Dedifferentiated amniotic fluid mesenchymal stem cell (primary cell): ENCODE measurements around the gene SLC15A1.

Experiments
- DNase-seq: peaks from one replicate; pipeline ENCODE4 v3.0.0-alpha.2; 2016; ENCODE audit errors: extremely low spot score

SLC15A1 gene

GRCh38 chr13:98752467-98753290, at the start of gene SLC15A1:
TSS of gene SLC15A1 (minus strand) at chr13:98752672. CDS start at chr13:98752598, 74 bp downstream.
- no peak for DNase-seq

GRCh38 chr13:98801626-98802418, 49.4 kb upstream of the SLC15A1 start:
- no peak for DNase-seq

- no peak for DNase-seq
These were observed 47.6 kb upstream of the SLC15A1 start for GRCh38 chr13:98800078-98800477.

GRCh38 chr13:98798849-98799645, 46.6 kb upstream of the SLC15A1 start:
- DNase-seq: peak; percentile 78

GRCh38 chr13:98797456-98797855, 45.0 kb upstream of the SLC15A1 start:
- DNase-seq: no peak

GRCh38 chr13:98796798-98797197, 44.3 kb upstream of the SLC15A1 start:
- DNase-seq: no peak

- DNase-seq: no peak
These were observed 43.7 kb upstream of the SLC15A1 start for GRCh38 chr13:98796191-98796590.

GRCh38 chr13:98795220-98795619, 42.7 kb upstream of the SLC15A1 start:
- DNase-seq: no peak

- DNase-seq: no peak
These were observed 42.0 kb upstream of the SLC15A1 start for GRCh38 chr13:98794498-98794897.

- DNase-seq: no peak
These were observed 40.5 kb upstream of the SLC15A1 start for GRCh38 chr13:98792785-98793495.

- DNase-seq: no peak
These were observed 39.8 kb upstream of the SLC15A1 start for GRCh38 chr13:98792321-98792720.

- DNase-seq: no peak
These were observed 39.1 kb upstream of the SLC15A1 start for GRCh38 chr13:98791611-98792010.

GRCh38 chr13:98787996-98788395, 35.5 kb upstream of the SLC15A1 start:
- DNase-seq: no peak

GRCh38 chr13:98787173-98787572, 34.7 kb upstream of the SLC15A1 start:
- no peak for DNase-seq

- DNase-seq: no peak
These were observed 33.6 kb upstream of the SLC15A1 start for GRCh38 chr13:98786023-98786422.

GRCh38 chr13:98785405-98785804, 32.9 kb upstream of the SLC15A1 start:
- no peak for DNase-seq

GRCh38 chr13:98784666-98785065, 32.2 kb upstream of the SLC15A1 start:
- DNase-seq: no peak

GRCh38 chr13:98783856-98784478, 31.5 kb upstream of the SLC15A1 start:
- DNase-seq: no peak

GRCh38 chr13:98782654-98783053, 30.2 kb upstream of the SLC15A1 start:
- no peak for DNase-seq

- no peak for DNase-seq
These were observed 29.4 kb upstream of the SLC15A1 start for GRCh38 chr13:98781905-98782304.

- no peak for DNase-seq
These were observed 29.0 kb upstream of the SLC15A1 start for GRCh38 chr13:98781470-98781869.
